Psoas muscle (tissue), 7 donors: ENCODE results near the gene ZNF816. TPM values are rescaled to one million over a fixed set of nuclear protein-coding genes. Genes with fewer than 3 reads are reported as not detected.

Source experiments
- polyA plus RNA-seq, 3 donors: library from polyadenylated mRNA; stranded (reverse); fragments of 200-250 nt; gene quantifications; one replicate each; pipeline ENCODE4 v1.2.3, GENCODE V29; 2013
- total RNA-seq, 4 donors: library from RNA; stranded (reverse); fragmentation: NEBNext Ultra II Directional in 2 of 4; extraction: Animal tissue kit (Norgen Biotek cat#: 25700) in 2 of 4; gene quantifications; one replicate each; pipeline versions ENCODE4 v1.2.1 to v1.2.4, GENCODE V29; 2021 to 2023
- donor health status: healthy with polysubstance abuse.
- donor health status: DM: no; HTN: no; CAD: no; lungs with moderate emphysema.
- donor health status: Bipolar disorder and iron deficiency.
- donor health status: healthy.
- donor health status: DM: no; HTN: no; CAD: no.
- donor health status: DM: no; HTN: no; CAD: no.
- donor health status: DM: yes; HTN: yes; CAD: no.

ZNF816 gene
- total and polyA plus RNA-seq, 7 donors: 1.8 to 9.1 (median 2.7) TPM

Other genes starting within 250 kb of the ZNF816 start
- 1 to 10 TPM; 2.5 to 4.8 (median 4.1) TPM for gene ZNF611, start 227.8 kb downstream of the ZNF816 start, total RNA-seq
- gene ZNF611, start 227.8 kb downstream of the ZNF816 start, polyA plus RNA-seq: 1 to 10 TPM; 1.4 to 9.2 (median 1.6) TPM
- 1 to 10 TPM in 3 of 4 donors, under 1 TPM in 1; 0.71 to 2.4 (median 2.0) TPM for gene ZNF600, start 176.1 kb downstream of the ZNF816 start, total RNA-seq
- gene ZNF600, start 176.1 kb downstream of the ZNF816 start, polyA plus RNA-seq: 1 to 10 TPM in 2 of 3 donors, under 1 TPM in 1; 0.82 to 3.0 (median 1.5) TPM
- 1 to 10 TPM; 2.4 to 8.1 (median 3.4) TPM for gene ZNF28, start 141.2 kb downstream of the ZNF816 start, total RNA-seq
- gene ZNF28, start 141.2 kb downstream of the ZNF816 start, polyA plus RNA-seq: 1 to 10 TPM in 2 of 3 donors, under 1 TPM in 1; 0.52 to 7.8 (median 2.8) TPM
- gene ZNF468, start 105.3 kb downstream of the ZNF816 start, total RNA-seq: 1 to 10 TPM; 3.0 to 8.5 (median 5.2) TPM
- gene ZNF468, start 105.3 kb downstream of the ZNF816 start, polyA plus RNA-seq: 10 to 100 TPM in 1 of 3 donors, 1 to 10 TPM in 2; 3.2 to 11.4 (median 5.4) TPM
- 1 to 10 TPM; 2.1 to 8.8 (median 6.8) TPM for gene ZNF320, start 65.2 kb downstream of the ZNF816 start, total RNA-seq
- gene ZNF320, start 65.2 kb downstream of the ZNF816 start, polyA plus RNA-seq: 1 to 10 TPM; 3.7 to 8.2 (median 3.7) TPM
- under 1 TPM; 0.32 to 0.67 (median 0.48) TPM for gene ZNF888, start 39.5 kb downstream of the ZNF816 start, total RNA-seq
- gene ZNF888, start 39.5 kb downstream of the ZNF816 start, polyA plus RNA-seq: 1 to 10 TPM in 1 of 3 donors, under 1 TPM in 2; 0.13 to 1.0 (median 0.49) TPM
- not detected for gene ERVV-1, start 51.0 kb upstream of the ZNF816 start, total RNA-seq
- under 1 TPM; 0.01 to 0.08 (median 0.03) TPM for gene ERVV-1, start 51.0 kb upstream of the ZNF816 start, polyA plus RNA-seq
- not detected for gene ERVV-2, start 81.9 kb upstream of the ZNF816 start, total RNA-seq
- not detected for gene ERVV-2, start 81.9 kb upstream of the ZNF816 start, polyA plus RNA-seq
- 10 to 100 TPM in 2 of 4 donors, 1 to 10 TPM in 2; 7.5 to 12.4 (median 10.4) TPM for gene ZNF160, start 140.5 kb upstream of the ZNF816 start, total RNA-seq
- 10 to 100 TPM in 1 of 3 donors, 1 to 10 TPM in 2; 4.9 to 12.9 (median 6.9) TPM for gene ZNF160, start 140.5 kb upstream of the ZNF816 start, polyA plus RNA-seq
- gene ZNF415, start 170.0 kb upstream of the ZNF816 start, total RNA-seq: 1 to 10 TPM; 3.9 to 9.2 (median 6.3) TPM
- gene ZNF415, start 170.0 kb upstream of the ZNF816 start, polyA plus RNA-seq: 1 to 10 TPM; 3.9 to 7.8 (median 7.7) TPM
- gene ZNF347, start 196.2 kb upstream of the ZNF816 start, total RNA-seq: 1 to 10 TPM; 3.8 to 6.8 (median 5.4) TPM
- gene ZNF347, start 196.2 kb upstream of the ZNF816 start, polyA plus RNA-seq: 1 to 10 TPM; 2.6 to 6.2 (median 3.4) TPM
- 1 to 10 TPM in 1 of 4 donors, under 1 TPM in 3; 0.47 to 1.1 (median 0.75) TPM for gene ZNF665, start 230.5 kb upstream of the ZNF816 start, total RNA-seq
- gene ZNF665, start 230.5 kb upstream of the ZNF816 start, polyA plus RNA-seq: under 1 TPM; 0.20 to 0.66 (median 0.48) TPM